ENCODE results near the gene AGBL1. TPM values are rescaled to one million over a fixed set of nuclear protein-coding genes. Genes with fewer than 3 reads are reported as not detected.

AGBL1 gene
- total and polyA plus RNA-seq, 7 donors, result 0.96 to 34.8 (median 6.6) TPM

GRCh38 chr15:86256628-86257027 is 177.0 kb downstream of the AGBL1 start:
- Histone ChIP-seq H3K9me3 (no peaks in the 10 kb centered on the region), H3K27ac (no peak overlapping the region), H3K4me1 (no peaks in the 10 kb centered on the region), H3K4me3 (no peak overlapping the region), H3K36me3 (ENCODE audit: insufficient read depth in 1 of 2, low read depth in 1 of 2) (peaks cover 2 to 35% of the 10 kb centered on the region in 2 donors), H3K27me3 (ENCODE audit: insufficient read depth in 3 of 3, low read length in 2 of 3) (no peaks in the 10 kb centered on the region)
- DNase-seq, result no peak
- WGBS, 3 donors, result 66 to 73% (median 73%) methylated on average over 6 of the region's 6 CpGs
- ATAC-seq, result no peak
- TF ChIP-seq CTCF (IDR thresholded peaks at IDR 0.05), result no peak
- intact Hi-C loops (cut with DNase I), result no loop called here

DNA sequence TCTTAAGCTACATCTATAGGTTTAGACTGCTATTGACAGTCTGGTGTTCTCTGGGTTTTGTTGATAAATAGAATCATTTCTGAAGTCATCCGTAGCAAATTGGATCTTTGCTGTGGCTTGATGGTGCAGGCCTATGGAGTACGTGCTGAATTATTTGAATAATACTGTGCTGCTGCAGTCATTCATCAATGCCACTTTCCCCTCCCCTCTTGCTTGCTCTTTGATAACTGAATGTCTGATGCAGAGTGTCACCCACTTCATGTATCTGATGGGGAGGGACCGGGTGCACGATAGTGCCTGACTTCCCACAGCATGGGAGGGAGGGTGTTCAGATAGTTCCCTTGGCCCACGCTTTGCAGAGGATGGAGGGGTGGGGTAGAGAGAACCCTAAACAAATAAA is 179.9 kb downstream of the AGBL1 start:
- Histone ChIP-seq H3K27ac (no peak overlapping the region), H3K36me3 (ENCODE audit: insufficient read depth in 1 of 2, low read depth in 1 of 2) (peaks cover 2 to 57% of the 10 kb centered on the region in 2 donors), H3K4me3 (no peak overlapping the region), H3K4me1 (no peaks in the 10 kb centered on the region), H3K27me3 (ENCODE audit: insufficient read depth in 3 of 3, low read length in 2 of 3) (no peaks in the 10 kb centered on the region), H3K9me3 (no peaks in the 10 kb centered on the region)
- intact Hi-C loops (cut with DNase I), result no loop called here
- no peak for TF ChIP-seq CTCF (IDR thresholded peaks at IDR 0.05)
- DNase-seq (no peak), ATAC-seq (no peak)
- 84 to 90% (median 87%) methylated on average over 5 of the region's 5 CpGs for WGBS, 3 donors

DNA sequence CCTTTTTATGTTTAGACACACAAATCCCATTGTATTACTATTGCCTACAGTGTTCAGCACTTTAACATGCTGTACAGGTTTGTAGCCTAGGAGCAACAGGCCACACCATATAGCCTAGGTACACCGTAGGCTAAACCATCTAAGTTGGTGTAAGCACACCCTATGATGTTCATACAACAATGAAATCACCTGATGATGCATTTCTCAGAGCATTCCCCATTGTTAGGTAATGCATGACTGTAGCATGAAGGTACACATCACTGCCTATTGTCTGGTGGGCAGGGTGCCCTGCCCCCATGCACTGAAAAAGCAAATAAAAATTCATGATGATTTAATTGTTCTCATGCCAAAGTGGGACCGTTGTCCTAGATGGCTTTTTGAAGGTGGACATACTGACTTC is 183.6 kb downstream of the AGBL1 start:
- TF ChIP-seq CTCF (IDR thresholded peaks at IDR 0.05), result no peak
- Histone ChIP-seq H3K27me3 (ENCODE audit: insufficient read depth in 3 of 3, low read length in 2 of 3) (no peaks in the 10 kb centered on the region), H3K27ac (no peak overlapping the region), H3K4me1 (no peaks in the 10 kb centered on the region), H3K36me3 (ENCODE audit: insufficient read depth in 1 of 2, low read depth in 1 of 2) (peaks cover 2 to 68% of the 10 kb centered on the region in 2 donors), H3K4me3 (no peak overlapping the region), H3K9me3 (no peaks in the 10 kb centered on the region)
- intact Hi-C loops (cut with DNase I), result no loop called here
- no peak for DNase-seq
- WGBS, 3 donors, result 78 to 86% (median 79%) methylated on average over 2 of the region's 2 CpGs
- ATAC-seq, result no peak

- Histone ChIP-seq H3K36me3 (ENCODE audit: insufficient read depth in 1 of 2, low read depth in 1 of 2) (peaks cover 0 to 74% of the 10 kb centered on the region in 2 donors), H3K27me3 (ENCODE audit: insufficient read depth in 3 of 3, low read length in 2 of 3) (no peaks in the 10 kb centered on the region), H3K27ac (no peak overlapping the region), H3K9me3 (no peaks in the 10 kb centered on the region), H3K4me3 (no peak overlapping the region), H3K4me1 (no peaks in the 10 kb centered on the region)
- DNase-seq, result no peak
- intact Hi-C loops (cut with DNase I), result no loop called here
- ATAC-seq, result no peak
- 83 to 89% (median 84%) methylated on average over 6 of the region's 6 CpGs for WGBS, 3 donors
- TF ChIP-seq CTCF (IDR thresholded peaks at IDR 0.05), result no peak
These were observed 187.3 kb downstream of the AGBL1 start for GRCh38 chr15:86266896-86267484.

DNA sequence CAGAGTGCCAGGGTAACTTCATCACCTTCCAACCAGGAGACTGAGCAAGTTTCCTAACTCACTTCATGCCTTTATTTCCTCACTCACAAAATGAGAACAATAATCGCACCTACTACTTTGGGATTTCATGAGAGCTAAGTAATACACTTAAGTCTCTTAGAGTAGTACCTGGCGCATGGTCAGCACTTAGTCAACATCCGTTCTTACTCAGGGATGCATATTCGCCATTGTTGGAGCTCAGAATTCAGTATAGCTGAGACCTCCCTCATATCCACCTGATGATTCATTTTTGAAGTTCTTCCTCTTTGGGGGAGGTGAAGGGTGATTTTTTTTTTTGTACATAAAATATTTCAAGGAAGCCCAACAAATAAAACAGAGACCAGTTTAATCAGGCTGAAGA is 188.2 kb downstream of the AGBL1 start:
- DNase-seq (no peak), ATAC-seq (no peak)
- Histone ChIP-seq H3K4me1 (no peaks in the 10 kb centered on the region), H3K27me3 (ENCODE audit: insufficient read depth in 3 of 3, low read length in 2 of 3) (no peaks in the 10 kb centered on the region), H3K36me3 (ENCODE audit: insufficient read depth in 1 of 2, low read depth in 1 of 2) (peaks cover 2 to 69% of the 10 kb centered on the region in 2 donors), H3K9me3 (no peaks in the 10 kb centered on the region), H3K27ac (no peak overlapping the region), H3K4me3 (no peak overlapping the region)
- no peak for TF ChIP-seq CTCF (IDR thresholded peaks at IDR 0.05)
- intact Hi-C loops (cut with DNase I), result no loop called here
- 97 to 98% (median 98%) methylated on average over 4 of the region's 4 CpGs for WGBS, 3 donors

Data from psoas muscle (tissue), 8 donors.